Measurements from ENCODE around the gene FOLR2. TPM values are rescaled to one million over a fixed set of nuclear protein-coding genes. Genes with fewer than 3 reads are reported as not detected.

FOLR2 gene
- total and polyA plus RNA-seq, 4 donors, result 9.4 to 31.5 (median 16.7) TPM

DNA sequence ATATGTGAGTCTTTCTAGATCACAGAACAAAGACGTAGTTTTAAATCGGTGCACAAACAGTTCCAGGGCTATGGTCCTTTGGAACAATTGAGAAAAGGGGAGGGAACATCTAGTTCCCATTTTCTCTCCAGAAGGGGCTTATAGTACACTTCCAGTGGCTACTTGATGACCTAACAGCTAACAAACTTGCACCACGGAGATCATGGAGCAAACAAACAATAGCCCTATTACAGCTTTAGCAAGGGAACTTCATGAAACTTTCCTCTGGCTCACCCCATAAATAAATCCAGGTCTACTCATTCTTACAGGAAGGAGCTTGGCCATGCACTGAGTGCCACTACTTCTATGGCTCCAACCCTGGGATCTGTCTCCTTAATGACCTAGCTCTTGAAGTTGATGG, 8.3 kb upstream of the FOLR2 start:
- no peak overlapping the region for H3K9ac ChIP-seq (ENCODE audit: low read depth in 1 of 2, low read length in 2 of 2)
- 69% methylated on average over 3 of the region's 3 CpGs for WGBS
- no peaks in the 10 kb centered on the region for H3K9me3 ChIP-seq (ENCODE audit: control insufficient read depth in 4 of 4, low read length in 3 of 4)
- H3K27me3 ChIP-seq (ENCODE audit: control insufficient read depth in 4 of 4, insufficient read depth in 4 of 4, low read length in 3 of 4), result no peaks in the 10 kb centered on the region
- no peak for TF ChIP-seq FOXA2 (IDR thresholded peaks at IDR 0.05)
- TF ChIP-seq HNF4G (IDR thresholded peaks at IDR 0.05), result no peak
- TF ChIP-seq, protein P1, sequence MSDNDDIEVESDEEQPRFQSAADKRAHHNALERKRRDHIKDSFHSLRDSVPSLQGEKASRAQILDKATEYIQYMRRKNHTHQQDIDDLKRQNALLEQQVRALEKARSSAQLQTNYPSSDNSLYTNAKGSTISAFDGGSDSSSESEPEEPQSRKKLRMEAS (IDR thresholded peaks at IDR 0.05), result no peak
- TF ChIP-seq EGR1 (IDR thresholded peaks at IDR 0.05; ENCODE audit: low read depth in 2 of 2), result no peak
- TF ChIP-seq RAD21 (IDR thresholded peaks at IDR 0.05), result no peak
- TF ChIP-seq SP1 (IDR thresholded peaks at IDR 0.05), result no peak
- TF ChIP-seq, protein P2, sequence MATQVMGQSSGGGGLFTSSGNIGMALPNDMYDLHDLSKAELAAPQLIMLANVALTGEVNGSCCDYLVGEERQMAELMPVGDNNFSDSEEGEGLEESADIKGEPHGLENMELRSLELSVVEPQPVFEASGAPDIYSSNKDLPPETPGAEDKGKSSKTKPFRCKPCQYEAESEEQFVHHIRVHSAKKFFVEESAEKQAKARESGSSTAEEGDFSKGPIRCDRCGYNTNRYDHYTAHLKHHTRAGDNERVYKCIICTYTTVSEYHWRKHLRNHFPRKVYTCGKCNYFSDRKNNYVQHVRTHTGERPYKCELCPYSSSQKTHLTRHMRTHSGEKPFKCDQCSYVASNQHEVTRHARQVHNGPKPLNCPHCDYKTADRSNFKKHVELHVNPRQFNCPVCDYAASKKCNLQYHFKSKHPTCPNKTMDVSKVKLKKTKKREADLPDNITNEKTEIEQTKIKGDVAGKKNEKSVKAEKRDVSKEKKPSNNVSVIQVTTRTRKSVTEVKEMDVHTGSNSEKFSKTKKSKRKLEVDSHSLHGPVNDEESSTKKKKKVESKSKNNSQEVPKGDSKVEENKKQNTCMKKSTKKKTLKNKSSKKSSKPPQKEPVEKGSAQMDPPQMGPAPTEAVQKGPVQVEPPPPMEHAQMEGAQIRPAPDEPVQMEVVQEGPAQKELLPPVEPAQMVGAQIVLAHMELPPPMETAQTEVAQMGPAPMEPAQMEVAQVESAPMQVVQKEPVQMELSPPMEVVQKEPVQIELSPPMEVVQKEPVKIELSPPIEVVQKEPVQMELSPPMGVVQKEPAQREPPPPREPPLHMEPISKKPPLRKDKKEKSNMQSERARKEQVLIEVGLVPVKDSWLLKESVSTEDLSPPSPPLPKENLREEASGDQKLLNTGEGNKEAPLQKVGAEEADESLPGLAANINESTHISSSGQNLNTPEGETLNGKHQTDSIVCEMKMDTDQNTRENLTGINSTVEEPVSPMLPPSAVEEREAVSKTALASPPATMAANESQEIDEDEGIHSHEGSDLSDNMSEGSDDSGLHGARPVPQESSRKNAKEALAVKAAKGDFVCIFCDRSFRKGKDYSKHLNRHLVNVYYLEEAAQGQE (IDR thresholded peaks at IDR 0.05), result no peak
- TF ChIP-seq YY1 (IDR thresholded peaks at IDR 0.05), result no peak
- no peak overlapping the region for H3K27ac ChIP-seq (ENCODE audit: low read depth in 1 of 2, low read length in 2 of 2)
- DNase-seq (ENCODE audit: low spot score), result no peak
- no peak overlapping the region for H3K4me3 ChIP-seq (ENCODE audit: low read depth in 1 of 3, low read length in 3 of 3)
- H3K4me1 ChIP-seq (ENCODE audit: control insufficient read depth in 4 of 4, insufficient read depth in 4 of 4, low read length in 3 of 4), result no peaks in the 10 kb centered on the region
- no peaks in the 10 kb centered on the region for H3K36me3 ChIP-seq (ENCODE audit: control insufficient read depth in 4 of 4, insufficient read depth in 3 of 4, low read depth in 1 of 4, low read length in 3 of 4)

DNA sequence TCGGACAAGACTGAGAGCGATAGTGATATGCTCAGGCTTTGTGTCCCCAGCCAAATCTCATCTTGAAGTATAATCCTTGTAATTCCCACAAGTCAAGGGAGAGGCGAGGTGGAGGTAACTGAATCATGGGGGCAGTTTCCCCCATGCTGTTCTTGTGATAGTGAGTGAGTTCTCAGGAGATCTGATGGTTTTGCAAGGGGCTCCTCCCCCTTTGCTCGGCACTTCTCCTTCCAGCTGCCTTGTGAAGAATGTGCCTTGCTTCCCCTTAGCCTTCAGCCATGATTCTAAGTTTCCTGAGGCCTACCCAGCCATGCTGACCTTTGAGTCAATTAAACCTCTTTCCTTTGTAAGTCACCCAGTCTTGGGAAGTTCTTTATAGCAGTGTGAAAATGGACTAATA, 7.5 kb upstream of the FOLR2 start:
- no peak for DNase-seq (ENCODE audit: low spot score)
- H3K36me3 ChIP-seq (ENCODE audit: control insufficient read depth in 4 of 4, insufficient read depth in 3 of 4, low read depth in 1 of 4, low read length in 3 of 4), result no peaks in the 10 kb centered on the region
- no peak overlapping the region for H3K9ac ChIP-seq (ENCODE audit: low read depth in 1 of 2, low read length in 2 of 2)
- H3K27ac ChIP-seq (ENCODE audit: low read depth in 1 of 2, low read length in 2 of 2), result no peak overlapping the region
- H3K4me3 ChIP-seq (ENCODE audit: low read depth in 1 of 3, low read length in 3 of 3), result no peak overlapping the region
- no peaks in the 10 kb centered on the region for H3K4me1 ChIP-seq (ENCODE audit: control insufficient read depth in 4 of 4, insufficient read depth in 4 of 4, low read length in 3 of 4)
- TF ChIP-seq EGR1 (IDR thresholded peaks at IDR 0.05; ENCODE audit: low read depth in 2 of 2) (no peak), NR2F2 (IDR thresholded peaks at IDR 0.05) (no peak), RAD21 (IDR thresholded peaks at IDR 0.05) (no peak), HNF4A (conservative IDR thresholded peaks at IDR 0.05) (no peak), SP1 (IDR thresholded peaks at IDR 0.05) (no peak), TAF1 (conservative IDR thresholded peaks at IDR 0.05) (no peak)
- TF ChIP-seq, protein P1 (IDR thresholded peaks at IDR 0.05), result no peak
- TF ChIP-seq, protein P3, sequence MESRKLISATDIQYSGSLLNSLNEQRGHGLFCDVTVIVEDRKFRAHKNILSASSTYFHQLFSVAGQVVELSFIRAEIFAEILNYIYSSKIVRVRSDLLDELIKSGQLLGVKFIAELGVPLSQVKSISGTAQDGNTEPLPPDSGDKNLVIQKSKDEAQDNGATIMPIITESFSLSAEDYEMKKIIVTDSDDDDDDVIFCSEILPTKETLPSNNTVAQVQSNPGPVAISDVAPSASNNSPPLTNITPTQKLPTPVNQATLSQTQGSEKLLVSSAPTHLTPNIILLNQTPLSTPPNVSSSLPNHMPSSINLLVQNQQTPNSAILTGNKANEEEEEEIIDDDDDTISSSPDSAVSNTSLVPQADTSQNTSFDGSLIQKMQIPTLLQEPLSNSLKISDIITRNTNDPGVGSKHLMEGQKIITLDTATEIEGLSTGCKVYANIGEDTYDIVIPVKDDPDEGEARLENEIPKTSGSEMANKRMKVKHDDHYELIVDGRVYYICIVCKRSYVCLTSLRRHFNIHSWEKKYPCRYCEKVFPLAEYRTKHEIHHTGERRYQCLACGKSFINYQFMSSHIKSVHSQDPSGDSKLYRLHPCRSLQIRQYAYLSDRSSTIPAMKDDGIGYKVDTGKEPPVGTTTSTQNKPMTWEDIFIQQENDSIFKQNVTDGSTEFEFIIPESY (IDR thresholded peaks at IDR 0.05), result no peak
- TF ChIP-seq, protein P2 (IDR thresholded peaks at IDR 0.05), result no peak
- whole genome bisulfite sequencing, result 84% methylated on average over 4 of the region's 4 CpGs
- H3K27me3 ChIP-seq (ENCODE audit: control insufficient read depth in 4 of 4, insufficient read depth in 4 of 4, low read length in 3 of 4), result no peaks in the 10 kb centered on the region
- no peaks in the 10 kb centered on the region for H3K9me3 ChIP-seq (ENCODE audit: control insufficient read depth in 4 of 4, low read length in 3 of 4)
